Neural progenitor cell (in vitro differentiated cells): Measurements from ENCODE around the gene ALG12. TPM values are rescaled to one million over a fixed set of nuclear protein-coding genes. Genes with fewer than 3 reads are reported as not detected.

Experiments
- DNase-seq: peaks from one replicate; pipeline ENCODE4 v3.0.0-alpha.2; 2016; ENCODE audit warnings: low spot score
- H2AFZ ChIP-seq: fragments of 200-600 bp; sonication (generic); replicated peaks from 2 replicates; pipeline ENCODE4 v1.6.1; 2016; ENCODE audit warnings: antibody characterized with exemption
- H3F3A ChIP-seq: fragments of 200-600 bp; sonication (generic); 2 replicates; pipeline ENCODE4 v1.6.1; 2016; ENCODE audit warnings: antibody characterized with exemption, low read depth
- H3K27ac ChIP-seq: fragments of 200-600 bp; sonication (generic); 2 replicates; pipeline ENCODE4 v1.5.1; 2016; ENCODE audit warnings: mild to moderate bottlenecking
- H3K27me3 ChIP-seq: fragments of 200-600 bp; sonication (generic); 2 replicates; pipeline ENCODE4 v1.6.1; 2016; ENCODE audit warnings: mild to moderate bottlenecking, moderate library complexity
- H3K36me3 ChIP-seq: fragments of 200-600 bp; sonication (generic); 2 replicates; pipeline ENCODE4 v1.5.1; 2016
- H3K4me1 ChIP-seq: fragments of 200-600 bp; sonication (generic); 2 replicates; pipeline ENCODE4 v1.6.1; 2016; ENCODE audit warnings: mixed run types
- H3K4me2 ChIP-seq: fragments of 200-600 bp; sonication (generic); 2 replicates; pipeline ENCODE4 v1.6.1; 2016
- H3K4me3 ChIP-seq: fragments of 200-600 bp; sonication (generic); 2 replicates; pipeline ENCODE4 v1.5.1; 2016
- H3K79me2 ChIP-seq: fragments of 200-600 bp; sonication (generic); 2 replicates; pipeline ENCODE4 v1.6.1; 2016; ENCODE audit warnings: low read depth
- H3K9ac ChIP-seq: fragments of 200-600 bp; sonication (generic); 2 replicates; pipeline ENCODE4 v1.6.1; 2016
- H3K9me3 ChIP-seq: fragments of 200-600 bp; sonication (generic); 2 replicates; pipeline ENCODE4 v1.5.1; 2016; ENCODE audit warnings: low read depth
- H4K20me1 ChIP-seq: fragments of 200-600 bp; sonication (generic); 2 replicates; pipeline ENCODE4 v1.6.1; 2016; ENCODE audit warnings: low read depth
- H3K27ac Mint-ChIP-seq: 3 replicates; pipeline ENCODE4 v1.8.0; 2021; ENCODE audit warnings: mixed read lengths
- H3K27me3 Mint-ChIP-seq: 2 replicates; pipeline ENCODE4 v1.8.0; 2022; ENCODE audit warnings: low read depth, mild to moderate bottlenecking, inconsistent platforms, moderate library complexity, mixed read lengths; ENCODE audit not compliant: insufficient read depth
- H3K36me3 Mint-ChIP-seq: 3 replicates; pipeline ENCODE4 v1.8.0; 2021; ENCODE audit warnings: mixed read lengths
- H3K4me1 Mint-ChIP-seq: 3 replicates; pipeline ENCODE4 v1.8.0; 2021; ENCODE audit warnings: mixed read lengths
- H3K4me3 Mint-ChIP-seq: 3 replicates; pipeline ENCODE4 v1.8.0; 2021; ENCODE audit warnings: mild to moderate bottlenecking, moderate library complexity, mixed read lengths
- H3K9me3 Mint-ChIP-seq: 3 replicates; pipeline ENCODE4 v1.8.0; 2020; ENCODE audit warnings: mixed read lengths
- CTCF ChIP-seq: fragments of 200-600 bp; sonication (generic); IDR thresholded peaks from 2 replicates; pipeline ENCODE4 v1.5.1; 2017; ENCODE audit warnings: antibody characterized with exemption, mild to moderate bottlenecking
- EZH2 ChIP-seq: fragments of 200-600 bp; sonication (generic); IDR thresholded peaks from 2 replicates; pipeline ENCODE4 v1.6.1; 2017; ENCODE audit warnings: antibody characterized with exemption, mild to moderate bottlenecking, moderate library complexity
- EZH2phosphoT487 ChIP-seq: fragments of 200-600 bp; sonication (generic); IDR thresholded peaks from 2 replicates; pipeline ENCODE4 v1.6.1; 2017; ENCODE audit warnings: antibody characterized with exemption
- total RNA-seq: library from RNA; depleted of rRNA; stranded (reverse); fragments of >200 nt; gene quantifications from 2 replicates; pipeline ENCODE4 v1.2.3, GENCODE V29; 2015; ENCODE audit warnings: low replicate concordance

ALG12 gene
- total RNA-seq, 1 donor from 2014 or later = 4.9 TPM

DNA sequence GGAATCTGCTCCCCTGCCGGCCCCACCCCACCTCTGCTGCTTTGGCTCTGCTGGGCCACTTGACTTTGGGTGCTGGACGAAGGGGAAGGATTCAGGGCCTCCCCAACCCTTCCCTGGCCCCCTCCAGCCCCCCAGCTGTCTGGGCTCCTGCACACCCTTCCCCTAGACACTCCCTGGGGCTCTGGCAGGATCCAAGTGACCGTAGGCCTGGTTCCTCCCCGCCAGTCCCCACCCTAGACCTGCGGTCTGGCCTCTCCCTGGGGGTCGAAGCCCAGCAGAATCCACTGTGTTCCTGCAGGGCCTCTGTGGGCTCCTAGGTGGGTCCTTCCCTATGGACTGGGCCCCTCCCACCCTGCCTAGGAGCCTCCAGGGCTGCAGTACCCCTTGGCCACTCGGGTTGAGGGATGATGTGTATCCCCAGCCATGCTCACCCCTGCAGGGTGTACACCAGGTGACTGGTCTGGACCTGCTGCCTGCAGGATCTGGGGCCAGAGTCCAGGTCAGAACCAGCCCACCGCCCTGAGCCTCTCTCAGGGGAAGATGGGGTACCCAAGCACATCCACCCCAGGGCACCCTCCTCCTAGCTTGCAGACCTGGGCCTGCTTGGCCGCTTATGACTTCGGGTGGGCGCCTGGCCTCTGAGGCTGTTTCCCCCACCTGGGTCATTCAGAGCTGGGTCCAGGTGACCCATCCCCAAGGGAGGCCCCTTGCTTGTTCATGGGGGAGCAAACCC, 48.0 kb upstream of the ALG12 start:
- TF ChIP-seq EZH2phosphoT487 (no peak), EZH2 (no peak), CTCF (no peak)
- Mint-ChIP-seq H3K4me1 (peaks cover 12% of the 10 kb centered on the region), H3K27me3 (peaks cover 12% of the 10 kb centered on the region), H3K9me3 (no peaks in the 10 kb centered on the region), H3K4me3 (no peak overlapping the region), H3K27ac (no peak overlapping the region), H3K36me3 (peaks cover 4% of the 10 kb centered on the region)
- Histone ChIP-seq H4K20me1 (peaks cover 61% of the 10 kb centered on the region), H3K9me3 (no peaks in the 10 kb centered on the region), H3K27ac (peak overlapping the region; percentile 37), H3K4me2 (no peak overlapping the region), H3F3A (peaks cover 6% of the 10 kb centered on the region), H3K4me3 (no peak overlapping the region), H3K79me2 (peaks cover 27% of the 10 kb centered on the region), H3K36me3 (no peaks in the 10 kb centered on the region), H3K9ac (no peak overlapping the region), H3K27me3 (peaks cover 21% of the 10 kb centered on the region), H2AFZ (no peak overlapping the region), H3K4me1 (peaks cover 13% of the 10 kb centered on the region)
- peak; percentile 1 for DNase-seq

- Histone ChIP-seq H3F3A (peaks cover 6% of the 10 kb centered on the region), H4K20me1 (peaks cover 64% of the 10 kb centered on the region), H3K4me2 (no peak overlapping the region), H3K36me3 (no peaks in the 10 kb centered on the region), H3K79me2 (peaks cover 31% of the 10 kb centered on the region), H2AFZ (no peak overlapping the region), H3K4me1 (peaks cover 9% of the 10 kb centered on the region), H3K27ac (no peak overlapping the region), H3K9ac (no peak overlapping the region), H3K27me3 (peaks cover 15% of the 10 kb centered on the region), H3K9me3 (no peaks in the 10 kb centered on the region), H3K4me3 (no peak overlapping the region)
- H3K27ac Mint-ChIP-seq = no peak overlapping the region
- DNase-seq = peak; percentile 2
- H3K36me3 Mint-ChIP-seq = peaks cover 2% of the 10 kb centered on the region
- peaks cover 7% of the 10 kb centered on the region for H3K4me1 Mint-ChIP-seq
- H3K27me3 Mint-ChIP-seq = peaks cover 7% of the 10 kb centered on the region
- no peak for TF ChIP-seq CTCF
- no peak for TF ChIP-seq EZH2
- TF ChIP-seq EZH2phosphoT487 = no peak
- H3K9me3 Mint-ChIP-seq = no peaks in the 10 kb centered on the region
- no peak overlapping the region for H3K4me3 Mint-ChIP-seq
Observed at GRCh38 chr22:49965091-49966040, 47.1 kb upstream of the ALG12 start.

- Histone ChIP-seq H2AFZ (no peak overlapping the region), H3K27ac (no peak overlapping the region), H4K20me1 (peaks cover 60% of the 10 kb centered on the region), H3K9me3 (no peaks in the 10 kb centered on the region), H3K4me3 (no peak overlapping the region), H3K4me1 (peaks cover 9% of the 10 kb centered on the region), H3K36me3 (no peaks in the 10 kb centered on the region), H3K27me3 (peaks cover 8% of the 10 kb centered on the region), H3K79me2 (peaks cover 31% of the 10 kb centered on the region), H3F3A (peaks cover under 1% of the 10 kb centered on the region), H3K4me2 (no peak overlapping the region), H3K9ac (no peak overlapping the region)
- Mint-ChIP-seq H3K27me3 (peaks cover 2% of the 10 kb centered on the region), H3K4me3 (peak overlapping the region; percentile 72), H3K36me3 (peaks cover 2% of the 10 kb centered on the region), H3K27ac (peak overlapping the region; percentile 42), H3K9me3 (no peaks in the 10 kb centered on the region), H3K4me1 (peaks cover 6% of the 10 kb centered on the region)
- peak; percentile 1 for DNase-seq
- TF ChIP-seq EZH2 (no peak), EZH2phosphoT487 (no peak), CTCF (no peak)
Observed at GRCh38 chr22:49964136-49965090, 46.2 kb upstream of the ALG12 start.
